Astrocyte (in vitro differentiated cells and primary cell): ENCODE measurements around the gene PARL.

ENCODE experiments used
- CTCF ChIP-seq: IDR thresholded peaks from 2 replicates; pipeline ENCODE4 v1.5.1; 2011; ENCODE audit warnings: low read depth, mild to moderate bottlenecking, inconsistent platforms, low read length, moderate library complexity; ENCODE audit not compliant: insufficient read depth
- EZH2 ChIP-seq: IDR thresholded peaks from 2 replicates; pipeline ENCODE4 v1.6.1; 2012; ENCODE audit warnings: mild to moderate bottlenecking, low read length, inconsistent platforms; ENCODE audit not compliant: insufficient read depth

- TF ChIP-seq CTCF (no peak), EZH2 (no peak)
Observed at GRCh38 chr3:183885766-183886165, 1.1 kb upstream of the PARL start.
